Head of caudate nucleus (tissue), 42 donors: Measurements from ENCODE around the gene EPS8.
"Not testable (repeated sequence)": the region's sequence is repeated elsewhere in the genome, so short reads cannot be mapped to it uniquely, and the experiment has no call there.

Experiments used
- DNase-seq, 42 donors: peaks; one replicate each; pipeline versions ENCODE4 v3.0.0 to v3.0.0-alpha.2; 2020 to 2021; ENCODE audit warnings: mixed read lengths in 7 of 42
- intact Hi-C: fragments of 100-400 bp; cut with DNase I; formaldehyde crosslinking; loops from one replicate; pipeline ENCODE4 v1.15.0; 2022

Gene EPS8

GRCh38 chr12:15631007-15631715 lies 158.0 kb downstream of the EPS8 start:
- intact Hi-C loops = no loop called here
- no peak for DNase-seq

DNA sequence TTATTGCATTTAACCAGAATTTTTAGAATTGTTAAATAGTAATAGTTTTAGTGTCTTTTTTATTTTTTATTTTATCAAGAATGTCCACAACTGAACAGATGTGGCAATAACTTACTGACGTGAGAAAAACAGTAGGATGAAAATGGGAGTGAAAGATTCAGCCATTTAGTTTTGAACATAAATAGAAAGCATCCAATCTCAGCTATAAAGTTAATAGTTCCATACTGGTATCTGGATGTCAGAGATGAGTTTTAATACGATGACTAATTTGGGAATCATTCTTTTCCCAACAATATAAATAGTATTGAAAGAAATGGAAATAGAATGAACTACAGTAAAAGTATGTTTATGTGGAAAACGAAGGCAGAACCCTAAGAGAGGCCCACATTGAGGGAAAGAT lies 159.4 kb downstream of the EPS8 start:
- DNase-seq = no peak
- intact Hi-C loops = no loop called here

- intact Hi-C loops = no loop called here
Observed at GRCh38 chr12:15629108-15629507, 160.1 kb downstream of the EPS8 start.

DNA sequence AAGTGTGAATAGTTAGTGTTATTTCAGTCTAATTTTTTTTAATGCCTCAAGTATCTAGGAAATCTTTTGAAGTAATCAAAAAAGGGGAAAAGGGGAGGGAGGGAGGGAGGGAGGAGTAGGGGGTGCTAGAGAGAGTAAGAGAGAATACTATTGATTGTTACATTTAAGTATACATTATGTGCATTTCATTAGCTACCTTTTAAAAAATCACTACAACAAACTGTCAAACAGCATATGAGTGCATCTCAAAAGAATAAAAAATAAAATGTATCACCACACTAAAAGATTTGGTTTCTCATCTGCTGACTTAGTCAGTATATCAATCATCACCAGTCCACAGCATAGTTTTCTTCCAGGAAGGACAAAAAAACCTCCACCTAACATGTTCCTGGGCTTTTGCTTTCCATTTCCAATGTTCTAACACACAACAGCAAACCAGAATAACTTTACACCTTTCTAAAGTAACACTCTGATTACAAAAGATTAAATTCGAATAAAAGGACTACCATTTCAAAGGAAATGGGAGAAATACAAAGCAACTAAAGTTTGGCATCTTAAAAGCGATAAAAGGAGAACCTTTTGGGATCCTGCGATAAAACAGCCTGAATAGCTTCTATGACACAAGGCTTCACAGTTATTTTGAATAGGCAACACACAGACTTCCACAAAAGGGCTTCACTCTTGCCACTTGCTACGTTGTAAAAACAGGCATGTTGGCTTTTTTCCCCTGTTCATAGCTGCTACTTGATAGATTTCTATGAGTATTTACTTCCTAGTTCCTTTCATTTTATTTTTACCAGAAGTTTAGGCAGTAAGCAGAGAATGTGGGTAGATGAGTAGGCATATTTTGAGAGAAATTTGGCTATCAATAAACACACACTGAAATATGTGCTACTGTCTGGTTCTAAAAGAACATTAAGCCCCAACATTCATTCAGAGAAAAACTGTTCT lies 160.9 kb downstream of the EPS8 start:
- intact Hi-C loops = no loop called here
- no peak for DNase-seq

More at GRCh38 chr12:15629108-15629507, 160.1 kb downstream of the EPS8 start:
- peak in 1 of 42 donors; percentile 5 for DNase-seq

DNA sequence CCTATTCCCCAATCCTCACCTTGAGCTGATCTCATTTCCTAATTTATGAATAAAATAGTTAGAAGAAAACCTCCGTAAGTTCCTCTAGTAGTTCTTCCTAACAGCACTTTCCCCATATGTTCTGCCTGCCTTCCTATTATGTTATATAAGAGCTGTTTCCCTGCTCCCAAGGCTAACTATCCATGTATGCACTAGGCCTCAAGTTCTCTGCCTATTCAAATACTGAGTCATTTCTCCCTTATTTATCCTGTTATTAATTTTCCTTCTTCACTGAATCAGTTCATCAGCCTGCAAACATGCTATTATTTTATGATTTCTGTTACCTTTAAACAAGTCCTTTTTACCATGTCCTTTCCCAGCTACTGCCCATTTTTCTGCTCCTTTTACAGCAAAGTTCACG lies 164.1 kb downstream of the EPS8 start:
- intact Hi-C loops = no loop called here

DNA sequence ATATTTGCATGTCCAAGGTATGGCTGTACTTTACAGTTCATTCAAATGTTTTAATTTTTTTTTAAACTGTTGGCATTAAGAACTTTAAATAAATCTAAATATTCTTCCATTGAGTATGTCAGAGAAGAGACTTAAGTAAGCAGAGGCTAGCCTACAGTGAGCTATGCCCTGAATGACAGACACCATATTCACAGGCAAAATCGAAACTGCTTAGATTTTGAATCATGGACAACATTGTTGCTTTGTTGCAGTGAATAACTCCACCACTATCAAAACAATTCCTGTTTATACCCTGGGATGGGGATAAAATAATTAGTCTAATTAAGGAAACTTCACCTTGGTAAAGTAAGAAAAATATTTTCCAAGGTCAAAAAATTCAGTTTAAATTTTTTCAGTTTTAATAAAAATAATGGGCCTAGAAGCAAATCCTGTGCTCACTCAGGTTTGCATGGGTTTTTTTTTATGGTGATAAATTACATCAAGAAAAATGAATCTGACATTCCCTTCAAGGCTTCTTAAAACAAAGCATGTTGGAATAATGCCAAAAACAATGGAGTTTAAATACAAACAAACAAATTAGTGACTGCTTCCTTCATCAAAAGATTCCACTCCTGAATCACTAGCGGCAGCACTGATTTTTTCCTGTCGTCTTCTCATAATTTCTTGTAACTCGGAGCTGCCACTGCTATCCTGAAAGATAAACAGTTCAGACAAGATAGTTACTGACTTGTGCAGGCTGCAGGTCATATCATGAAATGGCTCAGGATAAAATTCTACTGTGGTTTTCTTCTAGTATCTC lies 168.2 kb downstream of the EPS8 start:
- intact Hi-C loops = no loop called here
- DNase-seq = no peak

More for the DNA sequence above, 164.1 kb downstream of the EPS8 start:
- DNase-seq = no peak

GRCh38 chr12:15616495-15616894 lies 172.7 kb downstream of the EPS8 start:
- intact Hi-C loops, DNase-seq: not testable (repeated sequence)

DNA sequence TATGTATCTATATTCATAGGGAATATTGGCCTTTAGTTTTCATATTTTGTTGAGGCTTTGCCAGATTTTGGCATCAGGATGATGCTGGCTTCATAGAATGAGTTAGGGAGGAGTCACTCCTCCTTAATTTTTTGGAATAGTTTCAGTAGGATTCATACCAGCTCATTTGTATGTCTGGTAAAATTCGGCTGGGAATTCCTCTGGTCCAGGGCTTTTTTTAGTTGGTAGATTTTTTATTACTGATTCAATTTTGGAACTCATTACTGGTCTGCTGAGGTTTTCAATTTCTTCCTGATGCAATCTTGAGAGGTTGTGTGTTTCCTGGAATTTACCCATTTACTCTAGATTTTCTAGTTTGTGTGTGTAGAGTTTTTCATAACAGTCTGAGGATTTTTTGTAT lies 175.2 kb downstream of the EPS8 start:
- intact Hi-C loops = no loop called here
- DNase-seq = no peak

DNA sequence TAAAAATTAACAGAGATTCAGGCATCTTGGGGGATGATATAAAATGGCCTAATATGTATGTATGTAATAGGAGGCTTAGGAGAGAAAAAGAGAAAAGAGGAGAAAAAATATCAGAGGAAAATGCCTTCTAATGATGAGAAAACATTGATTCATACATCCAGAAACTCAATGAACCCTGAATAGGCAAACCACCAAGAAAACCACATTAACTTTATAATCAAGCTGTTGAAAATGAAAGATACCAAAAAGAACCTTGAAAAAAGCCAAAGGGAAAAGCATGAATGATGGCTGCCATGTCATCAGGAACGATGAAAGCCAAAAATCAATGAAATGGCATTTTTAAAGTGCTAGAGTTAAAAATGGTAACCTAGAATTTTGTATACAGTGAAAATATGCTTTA lies 180.2 kb downstream of the EPS8 start:
- intact Hi-C loops = no loop called here
- no peak for DNase-seq

DNA sequence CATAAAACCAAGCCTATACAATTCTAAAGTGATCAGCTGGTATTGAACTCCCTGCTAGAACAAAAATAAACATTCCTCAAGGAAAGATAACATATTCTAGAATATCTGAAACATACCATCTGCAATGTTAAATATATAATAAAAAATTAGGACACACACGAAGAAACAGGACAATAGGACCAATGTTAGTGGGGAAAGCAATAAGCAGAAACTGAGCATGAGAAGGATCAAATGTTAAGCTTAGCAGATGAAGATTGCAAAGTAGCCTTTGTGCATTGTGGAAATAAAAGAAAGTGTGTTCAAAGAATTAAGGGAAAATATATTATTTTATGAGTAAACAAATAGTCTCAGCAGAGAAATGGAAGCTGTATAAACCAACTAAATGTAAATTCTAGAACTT lies 180.8 kb downstream of the EPS8 start:
- intact Hi-C loops = no loop called here
- DNase-seq = no peak

- intact Hi-C loops = no loop called here
- no peak for DNase-seq
Observed at GRCh38 chr12:15605881-15606590, 183.2 kb downstream of the EPS8 start.

GRCh38 chr12:15603474-15604085 lies 185.6 kb downstream of the EPS8 start:
- intact Hi-C loops = no loop called here

DNA sequence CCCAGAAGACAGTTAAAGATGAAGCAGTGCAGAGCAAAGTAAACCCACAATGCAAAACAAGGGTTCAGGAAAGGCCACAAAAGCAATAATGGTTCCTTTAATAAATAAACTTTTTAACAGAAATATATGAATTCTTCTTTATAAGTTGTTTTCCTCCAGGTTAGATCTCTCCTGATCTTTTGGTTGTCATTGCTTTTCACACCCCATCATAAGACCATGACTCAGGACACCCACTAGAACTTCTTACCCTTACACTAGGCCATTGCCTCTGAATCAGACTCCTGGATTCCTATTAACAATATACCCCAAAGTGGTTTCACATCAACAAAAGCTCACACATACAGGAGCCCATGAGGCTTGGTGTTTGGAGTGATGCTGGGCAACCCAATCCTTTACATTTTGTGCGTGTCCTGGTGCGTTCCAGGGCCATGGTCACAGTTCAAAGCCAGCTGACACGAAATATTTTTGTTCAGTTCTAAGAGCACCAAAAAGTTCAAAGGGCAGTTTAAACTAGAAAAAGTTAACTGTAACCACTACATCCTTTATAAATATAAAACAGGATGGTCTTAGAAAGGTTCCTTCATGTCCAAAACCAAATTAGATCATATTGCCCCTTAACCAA lies 187.0 kb downstream of the EPS8 start:
- no peak for DNase-seq
- intact Hi-C loops = no loop called here

More at GRCh38 chr12:15603474-15604085, 185.6 kb downstream of the EPS8 start:
- no peak for DNase-seq

DNA sequence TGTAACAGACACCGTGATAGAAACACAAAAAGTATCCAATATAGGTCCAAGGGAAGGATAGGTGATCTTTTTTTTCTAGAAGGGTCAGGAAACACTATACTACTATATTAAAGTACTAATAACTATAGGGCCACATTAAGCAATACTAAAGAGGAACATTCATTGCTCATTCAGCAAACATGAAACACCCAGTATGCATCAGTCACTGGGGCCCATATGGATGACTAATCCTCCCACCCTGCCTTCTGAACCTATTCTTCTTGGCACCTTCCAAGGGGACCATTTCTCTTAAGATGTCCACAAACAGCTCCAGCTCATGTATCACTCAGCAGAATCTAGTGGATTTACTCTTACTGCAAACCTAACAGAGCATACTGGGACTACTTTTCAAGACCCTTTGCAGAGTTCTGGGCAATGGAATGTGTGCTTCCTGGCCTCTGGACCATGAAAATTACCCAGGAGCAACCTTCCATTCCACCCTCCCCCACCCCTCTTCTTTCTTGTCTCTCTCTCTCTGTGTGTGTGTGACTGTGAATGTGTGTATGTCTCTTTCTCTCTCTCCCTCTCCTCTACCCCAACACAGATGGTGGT lies 187.9 kb downstream of the EPS8 start:
- DNase-seq = no peak
- intact Hi-C loops = no loop called here

- DNase-seq = no peak
- intact Hi-C loops = no loop called here
Observed at GRCh38 chr12:15600223-15600935, 188.8 kb downstream of the EPS8 start.

DNA sequence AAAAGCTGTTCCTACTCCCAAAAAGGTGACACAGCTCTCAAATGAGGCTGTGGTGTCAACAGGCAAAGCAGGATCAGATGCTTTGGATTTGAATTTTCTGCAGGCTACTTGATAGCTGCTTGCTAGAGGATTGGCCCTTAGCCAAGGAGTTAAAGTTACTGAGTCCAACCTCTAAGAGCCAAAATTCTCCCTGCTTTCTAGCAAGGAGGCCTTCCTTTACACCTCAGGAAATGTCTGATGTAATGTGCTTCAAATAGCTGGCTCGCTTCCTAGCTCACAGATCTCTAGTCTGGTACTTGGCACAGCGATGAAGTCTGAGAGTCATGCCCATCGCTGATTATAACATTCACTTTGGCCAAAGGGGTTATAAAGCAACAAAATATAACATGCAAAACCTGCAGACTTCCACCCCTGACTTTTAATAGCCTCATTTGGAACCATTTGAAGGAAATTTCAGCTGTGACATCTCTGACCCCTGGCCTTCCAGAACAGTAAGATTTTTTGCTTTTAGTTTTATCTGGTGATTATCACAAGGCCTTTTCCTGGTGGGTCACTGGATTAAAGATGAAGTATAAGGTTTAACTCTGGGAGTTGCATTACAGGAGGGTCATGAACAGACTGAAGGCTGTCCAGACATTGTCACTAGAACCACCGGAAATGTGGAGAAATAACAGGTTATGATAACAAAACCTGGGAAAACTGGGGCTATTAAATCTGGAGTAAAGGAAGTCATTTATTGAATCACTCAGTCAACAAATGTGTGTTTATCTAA lies 189.7 kb downstream of the EPS8 start:
- DNase-seq = peak in 1 of 42 donors; percentile 19
- intact Hi-C loops = no loop called here
